BJ (cell line): ENCODE results near the gene TMEM51. TPM values are rescaled to one million over a fixed set of nuclear protein-coding genes. Genes with fewer than 3 reads are reported as not detected.

Source experiments
- CTCF ChIA-PET: fragments of 350-600 bp; formaldehyde crosslinking; extraction: SDS; loops from one replicate; lab custom pipeline; 2021; ENCODE audit warnings: antibody characterized with exemption, inconsistent platforms; lab: Yijun Ruan, JAX
- POLR2A ChIA-PET: fragments of 300-600 bp; sonication (Branson Sonifier 250); formaldehyde crosslinking; extraction: SDS; loops from one replicate; lab custom pipeline; 2021; ENCODE audit warnings: antibody characterized with exemption; lab: Charles Lee
- DNase-seq: peaks from one replicate; pipeline ENCODE4 v3.0.0-alpha.2; 2011; ENCODE audit warnings: low read depth
- H3K27me3 ChIP-seq: 2 replicates; pipeline ENCODE4 v1.6.0; 2011; ENCODE audit warnings: low read length; ENCODE audit not compliant: control insufficient read depth, insufficient read depth
- H3K36me3 ChIP-seq: 2 replicates; pipeline ENCODE4 v1.5.1; 2011; ENCODE audit warnings: low read length; ENCODE audit not compliant: control insufficient read depth, insufficient read depth
- H3K4me3 ChIP-seq: 2 replicates; pipeline ENCODE4 v1.5.1; 2011; ENCODE audit warnings: low read depth, mild to moderate bottlenecking, control low read depth, low read length
- CTCF ChIP-seq: IDR thresholded peaks from 2 replicates; pipeline ENCODE4 v1.5.1; 2011; ENCODE audit warnings: low read depth, mild to moderate bottlenecking, control low read depth, inconsistent platforms, low read length, moderate library complexity; ENCODE audit not compliant: insufficient read depth
- polyA plus RNA-seq: library from polyadenylated mRNA; depleted of rRNA; stranded (reverse); fragments of >200 nt; gene quantifications from 2 replicates; pipeline ENCODE4 v1.2.3, GENCODE V29; 2011

The TMEM51 gene
- polyA plus RNA-seq, 1 experiment = 2.0 TPM

- CTCF ChIA-PET = interaction anchor here (1.1 to 1.3 kb wide), 2 partner anchors 11 to 19 kb away, joined by 3 read pairs; no protein-coding TSS in a partner anchor
- H3K36me3 ChIP-seq = no peaks in the 10 kb centered on the region
These were observed 92.2 kb downstream of the TMEM51 start for GRCh38 chr1:15245593-15246360.

GRCh38 chr1:15246960-15247614 is 93.5 kb downstream of the TMEM51 start, which contains the start of gene FHAD1:
TSS of gene FHAD1 (plus strand) at chr1:15247223. CDS start at chr1:15251785, 4,562 bp downstream.
- TF ChIP-seq CTCF = no peak
- peak within 1 kb of the TSS; percentile 29 for H3K4me3 ChIP-seq
- no peak for DNase-seq
- no peaks in the 10 kb centered on the region for H3K36me3 ChIP-seq
- H3K27me3 ChIP-seq = peaks cover 20% of the 10 kb centered on the region
- ChIA-PET POLR2A (interaction anchor here (0.6 kb wide), 1 partner anchor 104 kb away, joined by 3 read pairs; no protein-coding TSS in a partner anchor), CTCF (interaction anchor here (0.6 to 1.9 kb wide), 5 partner anchors 21 to 118 kb away, joined by 3 to 7 read pairs (median 3); no protein-coding TSS in a partner anchor)

More at GRCh38 chr1:15245593-15246360, 92.2 kb downstream of the TMEM51 start:
- H3K4me3 ChIP-seq = no peak overlapping the region
- H3K27me3 ChIP-seq = peaks cover 20% of the 10 kb centered on the region
- no peak for TF ChIP-seq CTCF
- no peak for DNase-seq
- POLR2A ChIA-PET = no interaction called here

GRCh38 chr1:15248216-15248615 is 94.7 kb downstream of the TMEM51 start:
- no peak for DNase-seq
- Histone ChIP-seq H3K27me3 (peaks cover 15% of the 10 kb centered on the region), H3K36me3 (no peaks in the 10 kb centered on the region), H3K4me3 (no peak overlapping the region)
- ChIA-PET CTCF (interaction anchor here (0.6 to 1.9 kb wide), 6 partner anchors 17 to 247 kb away, joined by 3 to 7 read pairs (median 3); no protein-coding TSS in a partner anchor), POLR2A (interaction anchor here (0.5 kb wide), 1 partner anchor 1454 kb away, joined by 3 read pairs; no protein-coding TSS in a partner anchor)
- no peak for TF ChIP-seq CTCF

- H3K27me3 ChIP-seq = peaks cover 15% of the 10 kb centered on the region
- ChIA-PET CTCF (interaction anchor here (1.2 kb wide), 1 partner anchor 16 kb away, joined by 3 read pairs; no protein-coding TSS in a partner anchor), POLR2A (no interaction called here)
- no peak for TF ChIP-seq CTCF
- H3K4me3 ChIP-seq = no peak overlapping the region
- DNase-seq = no peak
- H3K36me3 ChIP-seq = no peaks in the 10 kb centered on the region
These were observed 95.5 kb downstream of the TMEM51 start for GRCh38 chr1:15249081-15249480.
